SH-SY5Y (cell line): ENCODE measurements around the gene FOXL1.

Source experiments
- GATA2 ChIP-seq: IDR thresholded peaks from 2 replicates; pipeline ENCODE4 v1.6.1; 2011; ENCODE audit warnings: mild to moderate bottlenecking, low read depth, low read length
- GATA3 ChIP-seq: IDR thresholded peaks from 2 replicates; pipeline ENCODE4 v1.6.1; 2011; ENCODE audit warnings: low read depth, mild to moderate bottlenecking, low read length, moderate library complexity

FOXL1 gene

GRCh38 chr16:86578061-86578599 lies at the start of gene FOXL1:
Gene FOXL1, plus strand, starts transcription at chr16:86578549. Its CDS starts 175 bp downstream, at chr16:86578724.
- TF ChIP-seq GATA2 (no peak), GATA3 (no peak)

GRCh38 chr16:86529160-86529559 lies 49.2 kb upstream of the FOXL1 start:
- TF ChIP-seq GATA2, result no peak
- no peak for TF ChIP-seq GATA3

GRCh38 chr16:86530251-86531190 lies 47.8 kb upstream of the FOXL1 start:
- TF ChIP-seq GATA2 (no peak), GATA3 (no peak)

GRCh38 chr16:86531191-86531545 lies 47.2 kb upstream of the FOXL1 start:
- TF ChIP-seq GATA3, result no peak

GRCh38 chr16:86531641-86532525 lies 46.5 kb upstream of the FOXL1 start:
- no peak for TF ChIP-seq GATA2
- TF ChIP-seq GATA3, result no peak

GRCh38 chr16:86532526-86532815 lies 45.9 kb upstream of the FOXL1 start:
- TF ChIP-seq GATA2, result no peak
- TF ChIP-seq GATA3, result no peak

- no peak for TF ChIP-seq GATA2
- no peak for TF ChIP-seq GATA3
These were observed 45.3 kb upstream of the FOXL1 start for GRCh38 chr16:86533076-86533475.

- TF ChIP-seq GATA2 (no peak), GATA3 (no peak)
These were observed 44.5 kb upstream of the FOXL1 start for GRCh38 chr16:86533767-86534351.

GRCh38 chr16:86534779-86535615 lies 43.4 kb upstream of the FOXL1 start:
- no peak for TF ChIP-seq GATA3
- TF ChIP-seq GATA2, result no peak

- TF ChIP-seq GATA2 (no peak), GATA3 (no peak)
These were observed 41.7 kb upstream of the FOXL1 start for GRCh38 chr16:86536621-86537020.

- TF ChIP-seq GATA2 (no peak), GATA3 (no peak)
These were observed 40.9 kb upstream of the FOXL1 start for GRCh38 chr16:86537486-86537885.

GRCh38 chr16:86538196-86538780 lies 40.1 kb upstream of the FOXL1 start:
- TF ChIP-seq GATA3 (no peak), GATA2 (no peak)

- no peak for TF ChIP-seq GATA2
- TF ChIP-seq GATA3, result no peak
These were observed 37.5 kb upstream of the FOXL1 start for GRCh38 chr16:86540894-86541293.
